SU-DHL-6 (cell line): ENCODE results near the gene VWA5A.

Experiments
- H2AFZ ChIP-seq: fragments of 200-600 bp; sonication (generic); 2 replicates; pipeline ENCODE4 v1.6.1; 2014; ENCODE audit warnings: low read depth, mild to moderate bottlenecking, moderate library complexity, mixed read lengths, antibody characterized with exemption, low read length; ENCODE audit not compliant: severe bottlenecking
- H3F3A ChIP-seq: fragments of 200-600 bp; shearing (Covaris generic); 2 replicates; pipeline ENCODE4 v1.6.0; 2016; ENCODE audit warnings: antibody characterized with exemption, mild to moderate bottlenecking; ENCODE audit not compliant: insufficient read depth
- H3K27ac ChIP-seq: fragments of 200-600 bp; sonication (generic); 2 replicates; pipeline ENCODE4 v1.5.1; 2016; ENCODE audit warnings: low read depth, mild to moderate bottlenecking, low read length, moderate library complexity, mixed read lengths
- H3K27me3 ChIP-seq: fragments of 200-600 bp; sonication (generic), shearing (Covaris generic); 2 replicates; pipeline ENCODE4 v1.6.0; 2014; ENCODE audit warnings: mild to moderate bottlenecking, low read length
- H3K36me3 ChIP-seq: fragments of 200-600 bp; sonication (generic); 2 replicates; pipeline ENCODE4 v1.6.1; 2014; ENCODE audit warnings: mild to moderate bottlenecking, low read length, mixed read lengths
- H3K4me2 ChIP-seq: fragments of 300-600, 200-600 bp; shearing (Covaris generic), sonication (generic); 2 replicates; pipeline ENCODE4 v1.6.0; 2014; ENCODE audit warnings: low read length, low read depth, mild to moderate bottlenecking; ENCODE audit not compliant: poor library complexity, severe bottlenecking
- H3K4me3 ChIP-seq: fragments of 200-600 bp; sonication (generic); 2 replicates; pipeline ENCODE4 v1.5.1; 2014; ENCODE audit warnings: antibody characterized with exemption, low read length, mild to moderate bottlenecking, mixed read lengths; ENCODE audit not compliant: insufficient read depth, poor library complexity, severe bottlenecking
- H3K79me2 ChIP-seq: fragments of 200-600 bp; sonication (generic); 2 replicates; pipeline ENCODE4 v1.6.1; 2014; ENCODE audit warnings: mild to moderate bottlenecking, low read length, moderate library complexity; ENCODE audit not compliant: insufficient read depth
- H3K9ac ChIP-seq: fragments of 200-600 bp; sonication (generic); 2 replicates; pipeline ENCODE4 v1.7.0; 2014; ENCODE audit warnings: mild to moderate bottlenecking, low read length
- H3K9me2 ChIP-seq: fragments of 200-600 bp; sonication (generic); replicated peaks from 2 replicates; pipeline ENCODE4 v1.6.1; 2014; ENCODE audit warnings: low read length; ENCODE audit not compliant: insufficient read depth
- H3K9me3 ChIP-seq: fragments of 200-600 bp; sonication (generic); 2 replicates; pipeline ENCODE4 v1.6.1; 2014; ENCODE audit warnings: low read length, mixed read lengths; ENCODE audit not compliant: insufficient read depth
- H4K20me1 ChIP-seq: fragments of 200-600 bp; sonication (generic); 2 replicates; pipeline ENCODE4 v1.6.1; 2014; ENCODE audit warnings: low read depth, mild to moderate bottlenecking, antibody characterized with exemption, low read length, moderate library complexity, mixed read lengths
- CTCF ChIP-seq: fragments of 200-600 bp; sonication (generic); IDR thresholded peaks from one replicate; pipeline ENCODE4 v1.5.1; 2017; ENCODE audit warnings: antibody characterized with exemption, mild to moderate bottlenecking, low read length, moderate library complexity; ENCODE audit not compliant: insufficient read depth, poor library complexity, severe bottlenecking
- EZH2phosphoT487 ChIP-seq: fragments of 200-600 bp; sonication (generic), shearing (Covaris generic); conservative IDR thresholded peaks from 2 replicates; pipeline ENCODE4 v1.6.1; 2018; ENCODE audit warnings: mild to moderate bottlenecking, antibody characterized with exemption, low read length, moderate library complexity, mixed read lengths

The VWA5A gene

GRCh38 chr11:124147951-124148350, 32.7 kb downstream of the VWA5A start:
- Histone ChIP-seq H3K4me2 (no peak overlapping the region), H3F3A (no peaks in the 10 kb centered on the region), H3K9ac (no peak overlapping the region), H3K9me3 (no peaks in the 10 kb centered on the region), H3K27me3 (no peaks in the 10 kb centered on the region), H3K27ac (no peak overlapping the region), H3K9me2 (no peaks in the 10 kb centered on the region), H3K36me3 (no peaks in the 10 kb centered on the region), H2AFZ (no peak overlapping the region), H4K20me1 (no peaks in the 10 kb centered on the region), H3K79me2 (no peaks in the 10 kb centered on the region), H3K4me3 (no peak overlapping the region)
- TF ChIP-seq CTCF (no peak), EZH2phosphoT487 (no peak)

GRCh38 chr11:124150684-124151083, 35.4 kb downstream of the VWA5A start:
- no peaks in the 10 kb centered on the region for H3K9me3 ChIP-seq
- no peaks in the 10 kb centered on the region for H3K36me3 ChIP-seq
- no peaks in the 10 kb centered on the region for H4K20me1 ChIP-seq
- H3K9me2 ChIP-seq = no peaks in the 10 kb centered on the region
- H3K27ac ChIP-seq = no peak overlapping the region
- H3K4me2 ChIP-seq = no peak overlapping the region
- H3K79me2 ChIP-seq = no peaks in the 10 kb centered on the region
- no peak overlapping the region for H2AFZ ChIP-seq
- no peaks in the 10 kb centered on the region for H3K27me3 ChIP-seq
- TF ChIP-seq CTCF (no peak), EZH2phosphoT487 (no peak)
- no peak overlapping the region for H3K4me3 ChIP-seq
- no peaks in the 10 kb centered on the region for H3F3A ChIP-seq
- no peak overlapping the region for H3K9ac ChIP-seq

GRCh38 chr11:124152770-124153407, 37.6 kb downstream of the VWA5A start:
- TF ChIP-seq EZH2phosphoT487 (no peak), CTCF (no peak)
- no peaks in the 10 kb centered on the region for H4K20me1 ChIP-seq
- no peaks in the 10 kb centered on the region for H3K36me3 ChIP-seq
- no peak overlapping the region for H3K9ac ChIP-seq
- no peaks in the 10 kb centered on the region for H3K79me2 ChIP-seq
- no peaks in the 10 kb centered on the region for H3K27me3 ChIP-seq
- no peaks in the 10 kb centered on the region for H3F3A ChIP-seq
- H3K27ac ChIP-seq = no peak overlapping the region
- no peaks in the 10 kb centered on the region for H3K9me3 ChIP-seq
- no peaks in the 10 kb centered on the region for H3K9me2 ChIP-seq
- H3K4me3 ChIP-seq = no peak overlapping the region
- H2AFZ ChIP-seq = no peak overlapping the region
- H3K4me2 ChIP-seq = no peak overlapping the region
